ENCODE results near the gene ZNF283. TPM values are rescaled to one million over a fixed set of nuclear protein-coding genes. Genes with fewer than 3 reads are reported as not detected.
A peak's percentile ranks its signal among the peaks of the same experiment; 100 is the strongest.

The ZNF283 gene
- total and polyA plus RNA-seq, 9 of the 15 experiments (the other 6 are each of a cell fraction or from before 2014, with no cell fraction given): 6.0 to 19.5 (median 9.8) TPM

GRCh38 chr19:43789029-43789428, 38.1 kb upstream of the ZNF283 start (continued):
- TF ChIP-seq E2F8 (IDR thresholded peaks at IDR 0.05; ENCODE audit: low read depth, partially characterized antibody) (peak; percentile 53), LCOR (CRISPR knock-in tag; IDR thresholded peaks at IDR 0.05) (peak; percentile 95), ZNF277 (CRISPR knock-in tag; IDR thresholded peaks at IDR 0.05; ENCODE audit: borderline replicate concordance) (no peak), XRCC3 (IDR thresholded peaks at IDR 0.05) (no peak), SAFB (IDR thresholded peaks at IDR 0.05; ENCODE audit: borderline replicate concordance, low read depth, low read length) (no peak), ZNF124 (CRISPR knock-in tag; IDR thresholded peaks at IDR 0.05) (no peak), POLR3A (IDR thresholded peaks at IDR 0.05; ENCODE audit: borderline replicate concordance, extremely low read depth, insufficient read depth, insufficient read length) (no peak), SIN3B (IDR thresholded peaks at IDR 0.05; ENCODE audit: low read depth) (no peak), SOX6 (IDR thresholded peaks at IDR 0.05) (no peak), PHB2 (IDR thresholded peaks at IDR 0.05; ENCODE audit: low read depth) (no peak), TRIM25 (IDR thresholded peaks at IDR 0.05; ENCODE audit: borderline replicate concordance) (no peak), MNT (conservative IDR thresholded peaks at IDR 0.05) (peak in 1 of 2 experiments; percentile 52; a peak in 1 of 4 replicates), SAP30 (IDR thresholded peaks at IDR 0.05; ENCODE audit: borderline replicate concordance, insufficient read depth, low read depth, low read length, poor library complexity, severe bottlenecking) (no peak), SMARCC2 (IDR thresholded peaks at IDR 0.05; ENCODE audit: low read depth) (no peak), ZFP36 (IDR thresholded peaks at IDR 0.05; ENCODE audit: low read depth, low read length, partially characterized antibody) (no peak), MCM3 (IDR thresholded peaks at IDR 0.05) (no peak), ELK3 (CRISPR knock-in tag; IDR thresholded peaks at IDR 0.05) (no peak), MTA3 (IDR thresholded peaks at IDR 0.05; ENCODE audit: borderline replicate concordance) (no peak)

Data from K562 (cell line).